HUES64 (cell line): ENCODE data around the gene LRBA.

Source experiments
- H3K27ac ChIP-seq: 2 replicates; pipeline ENCODE4 v1.7.0; 2013; ENCODE audit warnings: low read depth, low read length, inconsistent platforms
- H3K27me3 ChIP-seq: 2 replicates; pipeline ENCODE4 v1.6.1; 2013; ENCODE audit warnings: mild to moderate bottlenecking, low read length; ENCODE audit not compliant: insufficient read depth
- H3K36me3 ChIP-seq: 2 replicates; pipeline ENCODE4 v1.6.1; 2013; ENCODE audit warnings: mild to moderate bottlenecking, low read length; ENCODE audit not compliant: insufficient read depth
- H3K4me1 ChIP-seq: 2 replicates; pipeline ENCODE4 v1.6.1; 2013; ENCODE audit warnings: mild to moderate bottlenecking, low read length, moderate library complexity; ENCODE audit not compliant: insufficient read depth
- H3K4me3 ChIP-seq: 2 replicates; pipeline ENCODE4 v1.5.1; 2013; ENCODE audit warnings: mild to moderate bottlenecking, low read length, moderate library complexity
- H3K9ac ChIP-seq: 2 replicates; pipeline ENCODE4 v1.6.1; 2013; ENCODE audit warnings: mild to moderate bottlenecking, low read depth, low read length
- H3K9me3 ChIP-seq: 2 replicates; pipeline ENCODE4 v1.6.1; 2013; ENCODE audit warnings: low read depth, low read length; ENCODE audit not compliant: insufficient read depth
- WGBS: fragments of 150-250, 120-280 bp; methylation state at CpG from one replicate; pipeline ENCODE4 v1.1.7; 2013; ENCODE audit warnings: missing lambda C conversion rate; 5-methylcytosine and 5-hydroxymethylcytosine counted together

Gene LRBA

DNA sequence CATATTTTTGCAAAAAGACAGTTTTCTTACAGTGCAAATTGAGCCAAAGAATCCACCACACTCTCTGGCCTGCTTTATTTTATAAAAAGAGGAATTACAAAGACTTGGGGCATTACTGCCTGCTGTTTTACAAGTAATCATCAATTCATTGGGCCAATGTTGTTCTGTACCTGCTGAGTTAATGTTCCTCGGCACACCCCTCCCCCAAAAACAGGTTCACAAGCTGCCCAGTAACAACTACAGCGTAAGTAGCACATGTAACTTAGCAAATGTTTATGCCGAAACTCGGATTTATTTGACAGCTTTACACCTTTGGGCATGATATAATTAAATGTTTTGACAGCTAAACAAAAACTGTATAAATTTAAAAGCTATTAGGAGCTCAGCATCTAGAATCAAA is 647.8 kb downstream of the LRBA start:
- H3K27me3 ChIP-seq, result peaks cover 26% of the 10 kb centered on the region
- H3K9ac ChIP-seq, result no peak overlapping the region
- H3K4me3 ChIP-seq, result peak overlapping the region; percentile 17
- no peaks in the 10 kb centered on the region for H3K9me3 ChIP-seq
- H3K36me3 ChIP-seq, result no peaks in the 10 kb centered on the region
- WGBS, result 3% methylated on average over 4 of the region's 4 CpGs
- H3K27ac ChIP-seq, result no peak overlapping the region
- H3K4me1 ChIP-seq, result peaks cover 38% of the 10 kb centered on the region

- Histone ChIP-seq H3K27ac (peak overlapping the region; percentile 68), H3K4me3 (peak overlapping the region; percentile 33), H3K9ac (peak overlapping the region; percentile 34; the same call in 1 of the 2 replicates), H3K4me1 (peaks cover 38% of the 10 kb centered on the region), H3K27me3 (peaks cover 26% of the 10 kb centered on the region), H3K9me3 (no peaks in the 10 kb centered on the region), H3K36me3 (no peaks in the 10 kb centered on the region)
- 5% methylated on average over 2 of the region's 2 CpGs for WGBS
Measured at GRCh38 chr4:150366487-150366999, 648.5 kb downstream of the LRBA start.

DNA sequence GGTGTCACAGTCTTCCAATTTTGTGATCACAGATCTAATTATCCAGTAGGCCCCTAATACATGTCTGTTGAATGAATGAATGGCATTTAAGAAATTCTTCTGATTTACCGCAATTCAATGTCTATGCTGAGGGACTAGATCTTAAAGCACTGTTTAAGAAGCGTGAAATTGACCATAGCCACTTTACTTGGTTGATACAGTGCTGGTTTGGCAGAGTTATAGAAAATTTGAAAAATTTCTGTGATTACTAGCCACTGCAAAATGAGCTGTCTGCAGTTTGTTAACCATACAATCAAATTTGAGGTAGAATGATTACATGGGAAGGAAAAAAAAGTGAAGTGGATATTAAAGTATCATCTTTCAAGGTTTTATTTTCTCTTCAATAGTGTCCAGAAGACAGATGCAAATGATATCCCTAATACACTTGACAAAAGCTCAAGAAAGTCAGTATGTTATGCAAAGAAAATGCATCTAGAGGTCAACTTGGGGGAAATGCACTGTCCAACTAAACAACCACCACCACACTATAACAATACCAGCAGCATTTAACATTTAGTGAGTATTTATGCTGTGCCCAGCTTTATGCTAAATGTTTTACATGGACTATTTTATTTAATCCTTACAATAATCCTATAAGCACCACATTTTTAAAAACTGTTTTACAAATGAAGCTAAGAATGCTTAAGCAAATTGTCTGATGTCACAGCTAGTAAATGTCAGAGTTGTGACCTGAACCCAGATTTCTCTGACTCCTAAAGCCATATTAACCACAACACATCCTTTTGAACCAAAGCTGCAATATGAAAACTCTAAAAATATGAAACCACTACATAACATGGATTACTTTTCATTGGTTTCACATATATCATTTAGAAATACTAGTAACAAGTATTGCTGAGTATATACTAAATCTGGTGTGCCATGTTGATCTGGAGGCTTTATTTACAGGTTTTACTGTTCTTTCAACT is 651.1 kb downstream of the LRBA start:
- Histone ChIP-seq H3K27me3 (peaks cover 17% of the 10 kb centered on the region), H3K9ac (no peak overlapping the region)
- WGBS, result 93% methylated on average over 2 of the region's 2 CpGs

DNA sequence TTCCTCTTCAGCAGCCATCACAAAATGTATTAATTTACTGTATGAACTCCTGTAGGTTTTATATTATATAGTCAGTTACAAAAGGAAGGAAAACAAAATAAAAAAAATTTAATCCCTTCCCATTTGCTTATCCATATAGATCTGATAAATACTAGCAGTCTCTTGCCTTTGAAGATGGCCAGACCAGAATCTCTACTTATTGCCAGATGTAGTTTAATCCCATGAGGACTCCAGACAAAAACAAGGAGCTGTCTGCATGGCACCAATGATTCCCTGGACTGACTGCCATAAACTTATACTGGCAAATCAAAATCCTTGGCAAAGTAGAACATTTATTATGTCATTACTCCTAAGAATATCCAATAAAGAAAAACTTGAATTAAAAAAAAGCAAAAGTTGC is 656.4 kb downstream of the LRBA start:
- Histone ChIP-seq H3K4me1 (peaks cover 12% of the 10 kb centered on the region; the same call in 1 of the 2 replicates), H3K4me3 (no peak overlapping the region), H3K27me3 (no peaks in the 10 kb centered on the region), H3K9ac (no peak overlapping the region), H3K36me3 (no peaks in the 10 kb centered on the region), H3K9me3 (no peaks in the 10 kb centered on the region), H3K27ac (no peak overlapping the region)

More for the DNA sequence above, 651.1 kb downstream of the LRBA start:
- no peak overlapping the region for H3K27ac ChIP-seq
- no peaks in the 10 kb centered on the region for H3K36me3 ChIP-seq
- no peaks in the 10 kb centered on the region for H3K9me3 ChIP-seq
- H3K4me3 ChIP-seq, result no peak overlapping the region
- H3K4me1 ChIP-seq, result peaks cover 38% of the 10 kb centered on the region

GRCh38 chr4:150357829-150358228 is 657.3 kb downstream of the LRBA start:
- Histone ChIP-seq H3K4me1 (peaks cover 12% of the 10 kb centered on the region; the same call in 1 of the 2 replicates), H3K9ac (no peak overlapping the region), H3K9me3 (no peaks in the 10 kb centered on the region), H3K27ac (no peak overlapping the region), H3K36me3 (no peaks in the 10 kb centered on the region), H3K27me3 (no peaks in the 10 kb centered on the region), H3K4me3 (no peak overlapping the region)
- 82% methylated on average over 1 of the region's 1 CpG for WGBS

GRCh38 chr4:150355858-150356455 is 659.1 kb downstream of the LRBA start:
- no peaks in the 10 kb centered on the region for H3K36me3 ChIP-seq
- H3K4me1 ChIP-seq, result peaks cover 12% of the 10 kb centered on the region; the same call in 1 of the 2 replicates
- no peak overlapping the region for H3K4me3 ChIP-seq
- H3K9ac ChIP-seq, result no peak overlapping the region
- WGBS, result 96% methylated on average over 1 of the region's 3 CpGs
- no peaks in the 10 kb centered on the region for H3K27me3 ChIP-seq
- no peak overlapping the region for H3K27ac ChIP-seq
- no peaks in the 10 kb centered on the region for H3K9me3 ChIP-seq

GRCh38 chr4:150355418-150355817 is 659.7 kb downstream of the LRBA start:
- no peak overlapping the region for H3K9ac ChIP-seq
- no peak overlapping the region for H3K27ac ChIP-seq
- H3K4me1 ChIP-seq, result peaks cover 12% of the 10 kb centered on the region; the same call in 1 of the 2 replicates
- no peaks in the 10 kb centered on the region for H3K36me3 ChIP-seq
- no peaks in the 10 kb centered on the region for H3K9me3 ChIP-seq
- H3K4me3 ChIP-seq, result no peak overlapping the region
- WGBS, result no CpG with 5 or more reads among the region's 1 CpG
- no peaks in the 10 kb centered on the region for H3K27me3 ChIP-seq

DNA sequence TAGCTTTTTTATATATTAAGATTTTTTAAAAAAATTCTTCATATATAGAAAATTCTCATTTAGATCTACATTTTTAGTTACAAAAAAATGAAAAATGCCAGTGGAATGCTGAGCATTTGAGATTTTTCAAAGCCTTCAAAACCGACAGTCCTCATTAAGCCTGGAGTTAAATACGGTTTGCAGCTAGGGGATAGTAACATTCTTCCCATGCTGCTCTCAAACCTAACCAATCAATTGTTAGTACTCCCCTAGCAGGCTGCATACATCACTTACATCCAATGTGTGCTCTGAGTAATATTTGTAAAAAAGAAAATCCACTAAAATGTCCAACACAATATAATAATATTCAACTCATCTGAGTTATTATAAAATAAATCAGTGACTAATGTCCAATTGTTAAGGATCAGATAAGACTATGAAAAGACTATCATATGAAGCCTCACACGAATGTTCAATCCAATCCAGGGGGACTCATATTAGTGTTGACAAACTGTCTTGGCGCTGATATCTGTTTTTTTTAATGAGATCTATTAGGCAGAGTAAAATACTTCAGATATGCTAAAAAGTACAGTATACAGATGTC is 660.8 kb downstream of the LRBA start:
- no peak overlapping the region for H3K9ac ChIP-seq
- no peak overlapping the region for H3K4me3 ChIP-seq
- peaks cover 12% of the 10 kb centered on the region; the same call in 1 of the 2 replicates for H3K4me1 ChIP-seq
- H3K27me3 ChIP-seq, result no peaks in the 10 kb centered on the region
- H3K27ac ChIP-seq, result no peak overlapping the region
- H3K9me3 ChIP-seq, result no peaks in the 10 kb centered on the region
- 93% methylated on average over 4 of the region's 4 CpGs for WGBS
- no peaks in the 10 kb centered on the region for H3K36me3 ChIP-seq

DNA sequence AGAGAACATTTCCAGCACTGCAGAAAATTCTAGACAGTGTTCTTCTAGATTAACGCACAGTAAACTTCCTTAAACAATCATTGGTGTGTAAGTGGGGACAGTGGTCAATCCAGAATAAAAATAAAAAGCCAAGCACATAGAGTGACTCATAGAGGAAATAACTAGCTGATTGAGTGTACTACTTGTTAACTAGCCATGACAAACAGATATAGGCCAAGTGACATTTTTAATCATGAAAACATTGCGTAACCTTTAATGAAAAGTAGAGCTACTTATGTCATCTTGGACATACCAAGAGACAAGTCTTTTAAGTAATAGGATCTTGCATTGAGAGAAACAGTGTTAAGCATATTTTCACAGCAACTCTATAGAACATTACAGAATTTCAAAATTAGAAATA is 667.0 kb downstream of the LRBA start:
- Histone ChIP-seq H3K36me3 (0 out of 2 replicates have a peak, but pooled peaks cover 4% of the 10 kb centered on the region), H3K27ac (no peak overlapping the region), H3K4me1 (no peaks in the 10 kb centered on the region), H3K4me3 (no peak overlapping the region), H3K27me3 (no peaks in the 10 kb centered on the region), H3K9me3 (no peaks in the 10 kb centered on the region), H3K9ac (no peak overlapping the region)
- 100% methylated on average over 1 of the region's 2 CpGs for WGBS

- no peaks in the 10 kb centered on the region for H3K4me1 ChIP-seq
- no peaks in the 10 kb centered on the region for H3K9me3 ChIP-seq
- H3K9ac ChIP-seq, result no peak overlapping the region
- H3K27me3 ChIP-seq, result no peaks in the 10 kb centered on the region
- 0 out of 2 replicates have a peak, but pooled peaks cover 4% of the 10 kb centered on the region for H3K36me3 ChIP-seq
- no peak overlapping the region for H3K27ac ChIP-seq
- WGBS, result 81% methylated on average over 2 of the region's 3 CpGs
- no peak overlapping the region for H3K4me3 ChIP-seq
Measured at GRCh38 chr4:150345207-150345744, 669.8 kb downstream of the LRBA start.
